ENCODE results near the gene COL26A1.
"Not testable (repeated sequence)": the region's sequence is repeated elsewhere in the genome, so short reads cannot be mapped to it uniquely, and the experiment has no call there.

The COL26A1 gene

DNA sequence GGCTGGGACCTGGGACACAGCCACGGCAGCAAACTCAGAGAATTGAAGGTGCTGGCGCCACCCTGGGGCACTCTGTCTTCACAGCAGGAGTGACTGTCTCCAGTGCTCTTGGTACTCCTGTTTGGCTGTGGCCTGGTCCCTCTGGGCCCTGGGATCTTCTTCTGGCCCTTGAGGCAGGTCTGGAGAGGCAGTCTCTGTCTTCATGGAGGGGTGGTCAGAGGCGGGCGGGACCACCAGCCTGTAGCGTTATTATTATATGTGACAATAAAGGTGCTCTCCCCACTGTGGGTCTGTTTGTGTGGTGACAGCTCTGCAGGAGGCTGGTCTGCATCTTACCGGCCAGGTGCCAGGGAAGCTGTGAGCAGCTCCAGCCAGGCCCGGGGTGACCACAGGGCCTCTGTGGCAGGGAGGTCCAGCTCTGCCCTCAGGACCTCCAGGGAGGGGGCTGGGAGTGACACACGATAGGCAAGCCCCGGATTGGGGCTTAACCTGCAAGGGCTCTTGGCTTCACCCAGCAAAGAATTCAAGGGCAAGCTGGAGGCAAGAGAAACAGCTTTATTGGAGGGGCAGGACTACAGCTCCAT is 196.2 kb downstream of the COL26A1 start:
- TF ChIP-seq ZNF510 (tag by site-specific recombination; IDR thresholded peaks at IDR 0.05; ENCODE audit: insufficient replicate concordance) = no peak
- TF ChIP-seq, protein P1, sequence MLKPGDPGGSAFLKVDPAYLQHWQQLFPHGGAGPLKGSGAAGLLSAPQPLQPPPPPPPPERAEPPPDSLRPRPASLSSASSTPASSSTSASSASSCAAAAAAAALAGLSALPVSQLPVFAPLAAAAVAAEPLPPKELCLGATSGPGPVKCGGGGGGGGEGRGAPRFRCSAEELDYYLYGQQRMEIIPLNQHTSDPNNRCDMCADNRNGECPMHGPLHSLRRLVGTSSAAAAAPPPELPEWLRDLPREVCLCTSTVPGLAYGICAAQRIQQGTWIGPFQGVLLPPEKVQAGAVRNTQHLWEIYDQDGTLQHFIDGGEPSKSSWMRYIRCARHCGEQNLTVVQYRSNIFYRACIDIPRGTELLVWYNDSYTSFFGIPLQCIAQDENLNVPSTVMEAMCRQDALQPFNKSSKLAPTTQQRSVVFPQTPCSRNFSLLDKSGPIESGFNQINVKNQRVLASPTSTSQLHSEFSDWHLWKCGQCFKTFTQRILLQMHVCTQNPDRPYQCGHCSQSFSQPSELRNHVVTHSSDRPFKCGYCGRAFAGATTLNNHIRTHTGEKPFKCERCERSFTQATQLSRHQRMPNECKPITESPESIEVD (tag by site-specific recombination; IDR thresholded peaks at IDR 0.05) = no peak
- TF ChIP-seq ZNF423 (tag by site-specific recombination; IDR thresholded peaks at IDR 0.05) = peak; percentile 14; the same call in 1 of the 2 replicates
- TF ChIP-seq ZNF768 (tag by site-specific recombination; IDR thresholded peaks at IDR 0.05) = no peak
- no peak for TF ChIP-seq ZNF530 (tag by site-specific recombination; IDR thresholded peaks at IDR 0.05; ENCODE audit: low read depth)
- no peak for TF ChIP-seq EGR2 (tag by site-specific recombination; IDR thresholded peaks at IDR 0.05; ENCODE audit: low read depth)
- TF ChIP-seq ZNF350 (tag by site-specific recombination; IDR thresholded peaks at IDR 0.05) = no peak
- TF ChIP-seq, protein P2, sequence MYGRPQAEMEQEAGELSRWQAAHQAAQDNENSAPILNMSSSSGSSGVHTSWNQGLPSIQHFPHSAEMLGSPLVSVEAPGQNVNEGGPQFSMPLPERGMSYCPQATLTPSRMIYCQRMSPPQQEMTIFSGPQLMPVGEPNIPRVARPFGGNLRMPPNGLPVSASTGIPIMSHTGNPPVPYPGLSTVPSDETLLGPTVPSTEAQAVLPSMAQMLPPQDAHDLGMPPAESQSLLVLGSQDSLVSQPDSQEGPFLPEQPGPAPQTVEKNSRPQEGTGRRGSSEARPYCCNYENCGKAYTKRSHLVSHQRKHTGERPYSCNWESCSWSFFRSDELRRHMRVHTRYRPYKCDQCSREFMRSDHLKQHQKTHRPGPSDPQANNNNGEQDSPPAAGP (tag by site-specific recombination; IDR thresholded peaks at IDR 0.05) = no peak
- TF ChIP-seq ZNF654 (tag by site-specific recombination; IDR thresholded peaks at IDR 0.05; ENCODE audit: low read depth) = no peak
- TF ChIP-seq ZEB2 (tag by site-specific recombination; IDR thresholded peaks at IDR 0.05) = no peak
- TF ChIP-seq, protein P3, sequence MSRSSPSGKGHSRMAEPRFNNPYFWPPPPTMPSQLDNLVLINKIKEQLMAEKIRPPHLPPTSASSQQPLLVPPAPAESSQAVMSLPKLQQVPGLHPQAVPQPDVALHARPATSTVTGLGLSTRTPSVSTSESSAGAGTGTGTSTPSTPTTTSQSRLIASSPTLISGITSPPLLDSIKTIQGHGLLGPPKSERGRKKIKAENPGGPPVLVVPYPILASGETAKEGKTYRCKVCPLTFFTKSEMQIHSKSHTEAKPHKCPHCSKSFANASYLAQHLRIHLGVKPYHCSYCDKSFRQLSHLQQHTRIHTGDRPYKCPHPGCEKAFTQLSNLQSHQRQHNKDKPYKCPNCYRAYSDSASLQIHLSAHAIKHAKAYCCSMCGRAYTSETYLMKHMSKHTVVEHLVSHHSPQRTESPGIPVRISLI (tag by site-specific recombination; IDR thresholded peaks at IDR 0.05) = no peak
- TF ChIP-seq ZNF544 (tag by site-specific recombination; IDR thresholded peaks at IDR 0.05) = no peak
- TF ChIP-seq SP7 (tag by site-specific recombination; IDR thresholded peaks at IDR 0.05) = no peak
- TF ChIP-seq, protein P4, sequence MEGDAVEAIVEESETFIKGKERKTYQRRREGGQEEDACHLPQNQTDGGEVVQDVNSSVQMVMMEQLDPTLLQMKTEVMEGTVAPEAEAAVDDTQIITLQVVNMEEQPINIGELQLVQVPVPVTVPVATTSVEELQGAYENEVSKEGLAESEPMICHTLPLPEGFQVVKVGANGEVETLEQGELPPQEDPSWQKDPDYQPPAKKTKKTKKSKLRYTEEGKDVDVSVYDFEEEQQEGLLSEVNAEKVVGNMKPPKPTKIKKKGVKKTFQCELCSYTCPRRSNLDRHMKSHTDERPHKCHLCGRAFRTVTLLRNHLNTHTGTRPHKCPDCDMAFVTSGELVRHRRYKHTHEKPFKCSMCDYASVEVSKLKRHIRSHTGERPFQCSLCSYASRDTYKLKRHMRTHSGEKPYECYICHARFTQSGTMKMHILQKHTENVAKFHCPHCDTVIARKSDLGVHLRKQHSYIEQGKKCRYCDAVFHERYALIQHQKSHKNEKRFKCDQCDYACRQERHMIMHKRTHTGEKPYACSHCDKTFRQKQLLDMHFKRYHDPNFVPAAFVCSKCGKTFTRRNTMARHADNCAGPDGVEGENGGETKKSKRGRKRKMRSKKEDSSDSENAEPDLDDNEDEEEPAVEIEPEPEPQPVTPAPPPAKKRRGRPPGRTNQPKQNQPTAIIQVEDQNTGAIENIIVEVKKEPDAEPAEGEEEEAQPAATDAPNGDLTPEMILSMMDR (tag by site-specific recombination; IDR thresholded peaks at IDR 0.05) = peak; percentile 19; the same call in 1 of the 2 replicates
- TF ChIP-seq ZNF623 (tag by site-specific recombination; IDR thresholded peaks at IDR 0.05) = no peak
- Histone ChIP-seq H3K27ac (ENCODE audit: extremely low read depth, low read depth, low read length) (no peak overlapping the region), H3K4me3 (ENCODE audit: low read depth, low read length) (no peak overlapping the region), H3K9me3 (ENCODE audit: control insufficient read depth, insufficient read depth, low read depth, low read length) (no peaks in the 10 kb centered on the region), H3K36me3 (ENCODE audit: control insufficient read depth in 2 of 2, insufficient read depth in 1 of 2, low read length in 2 of 2) (no peaks in the 10 kb centered on the region), H3K4me1 (ENCODE audit: control insufficient read depth, insufficient read depth, low read length) (no peaks in the 10 kb centered on the region)
- POLR2A ChIA-PET = no interaction called here
- CTCF ChIA-PET = interaction anchor here (0.6 to 1.6 kb wide), 4 partner anchors 16 to 474 kb away, joined by 3 to 6 read pairs (median 4); partner anchors contain the start of gene TRIM56

DNA sequence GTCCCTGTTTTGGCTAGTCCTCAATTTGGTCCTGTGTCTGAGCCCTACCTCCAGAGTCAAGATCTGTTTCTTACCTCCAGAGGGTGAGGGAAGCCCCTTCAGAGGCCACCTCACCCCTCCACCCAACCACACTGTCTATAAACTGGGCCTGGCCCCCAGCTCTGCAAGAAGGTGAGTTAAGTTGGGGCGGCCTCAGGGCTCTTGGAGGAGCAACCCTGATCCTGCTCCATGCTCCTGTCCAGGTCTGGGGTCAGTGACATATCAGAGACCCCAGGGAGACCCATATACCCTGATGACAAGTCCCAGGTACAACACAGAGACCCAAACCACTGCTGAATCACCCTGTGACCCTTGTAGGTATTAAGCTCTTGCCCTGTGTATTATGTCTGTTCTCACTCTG is 196.9 kb downstream of the COL26A1 start:
- ChIA-PET CTCF (interaction anchor here (0.6 to 1.6 kb wide), 3 partner anchors 17 to 475 kb away, joined by 3 to 6 read pairs (median 4); partner anchors contain the start of gene TRIM56), POLR2A (no interaction called here)
- H3K4me1 ChIP-seq (ENCODE audit: control insufficient read depth, insufficient read depth, low read length) = no peaks in the 10 kb centered on the region
- no peak overlapping the region for H3K4me3 ChIP-seq (ENCODE audit: low read depth, low read length)
- no peaks in the 10 kb centered on the region for H3K36me3 ChIP-seq (ENCODE audit: control insufficient read depth in 2 of 2, insufficient read depth in 1 of 2, low read length in 2 of 2)
- TF ChIP-seq ZNF629 (tag by site-specific recombination; IDR thresholded peaks at IDR 0.05) (no peak), KLF16 (tag by site-specific recombination; IDR thresholded peaks at IDR 0.05) (no peak), MYNN (tag by site-specific recombination; IDR thresholded peaks at IDR 0.05; ENCODE audit: borderline replicate concordance) (no peak), ZFP41 (tag by site-specific recombination; IDR thresholded peaks at IDR 0.05; ENCODE audit: borderline replicate concordance) (no peak), ZIC2 (tag by site-specific recombination; IDR thresholded peaks at IDR 0.05) (no peak)
- TF ChIP-seq, protein P5, sequence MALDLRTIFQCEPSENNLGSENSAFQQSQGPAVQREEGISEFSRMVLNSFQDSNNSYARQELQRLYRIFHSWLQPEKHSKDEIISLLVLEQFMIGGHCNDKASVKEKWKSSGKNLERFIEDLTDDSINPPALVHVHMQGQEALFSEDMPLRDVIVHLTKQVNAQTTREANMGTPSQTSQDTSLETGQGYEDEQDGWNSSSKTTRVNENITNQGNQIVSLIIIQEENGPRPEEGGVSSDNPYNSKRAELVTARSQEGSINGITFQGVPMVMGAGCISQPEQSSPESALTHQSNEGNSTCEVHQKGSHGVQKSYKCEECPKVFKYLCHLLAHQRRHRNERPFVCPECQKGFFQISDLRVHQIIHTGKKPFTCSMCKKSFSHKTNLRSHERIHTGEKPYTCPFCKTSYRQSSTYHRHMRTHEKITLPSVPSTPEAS (tag by site-specific recombination; IDR thresholded peaks at IDR 0.05) = no peak
- no peaks in the 10 kb centered on the region for H3K9me3 ChIP-seq (ENCODE audit: control insufficient read depth, insufficient read depth, low read depth, low read length)
- no peak overlapping the region for H3K27ac ChIP-seq (ENCODE audit: extremely low read depth, low read depth, low read length)

DNA sequence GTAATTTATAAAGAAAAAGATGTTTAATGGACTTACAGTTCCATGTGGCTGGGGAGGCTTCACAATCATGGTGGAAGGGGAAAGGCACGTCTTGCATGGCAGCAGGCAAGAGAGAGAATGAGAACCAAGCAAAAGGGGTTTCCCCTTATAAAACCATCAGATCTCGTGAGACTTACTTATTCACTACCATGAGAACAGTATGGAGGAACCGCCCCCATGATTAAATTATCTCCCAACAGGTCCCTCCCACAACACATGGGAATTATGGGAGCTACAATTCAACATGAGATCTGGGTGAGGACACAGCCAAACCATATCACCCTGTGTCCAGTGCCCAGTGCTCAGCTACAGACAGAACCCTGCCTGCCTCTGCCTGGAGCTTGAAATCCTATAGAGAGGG is 197.3 kb downstream of the COL26A1 start:
- H3K4me3 ChIP-seq (ENCODE audit: low read depth, low read length); H3K27ac ChIP-seq (ENCODE audit: extremely low read depth, low read depth, low read length); H3K4me1 ChIP-seq (ENCODE audit: control insufficient read depth, insufficient read depth, low read length); CTCF ChIA-PET; POLR2A ChIA-PET; H3K9me3 ChIP-seq (ENCODE audit: control insufficient read depth, insufficient read depth, low read depth, low read length); H3K36me3 ChIP-seq (ENCODE audit: control insufficient read depth in 2 of 2, insufficient read depth in 1 of 2, low read length in 2 of 2): not testable (repeated sequence)
